Transverse colon (tissue), 4 donors: ENCODE data around the gene TFAM. TPM values are rescaled to one million over a fixed set of nuclear protein-coding genes. Genes with fewer than 3 reads are reported as not detected.

ENCODE experiments used
- DNase-seq: peaks from one replicate; pipeline ENCODE4 v3.0.0-alpha.2; 2019
- H3K27ac ChIP-seq, 4 donors: fragments of 200-600 bp; sonication (generic); 2 replicates each; pipeline ENCODE4 v1.5.1; 2016 to 2018; ENCODE audit warnings: inconsistent platforms in 4 of 4
- H3K27me3 ChIP-seq: fragments of 200-600 bp; sonication (generic); 2 replicates; pipeline ENCODE4 v1.5.1; 2017; ENCODE audit warnings: inconsistent platforms
- H3K36me3 ChIP-seq, 4 donors: fragments of 200-600 bp; sonication (generic); 2 replicates each; pipeline ENCODE4 v1.5.1; 2017 to 2019; ENCODE audit warnings: inconsistent platforms in 4 of 4
- H3K4me1 ChIP-seq, 4 donors: fragments of 200-600 bp; sonication (generic); 2 replicates each; pipeline ENCODE4 v1.5.1; 2017 to 2020; ENCODE audit warnings: inconsistent platforms in 4 of 4
- H3K4me3 ChIP-seq, 4 donors: fragments of 200-600 bp; sonication (generic); 1 replicate in 1 of 4; 2 replicates in 3 of 4; pipeline versions ENCODE4 v1.5.1 to v1.6.1; 2017 to 2019; ENCODE audit warnings: inconsistent platforms in 4 of 4
- H3K9me3 ChIP-seq, 2 donors: fragments of 200-600 bp; sonication (generic); 2 replicates each; pipeline ENCODE4 v1.5.1; 2017 to 2019; ENCODE audit warnings: inconsistent platforms in 2 of 2
- EP300 ChIP-seq: sonication (generic); formaldehyde crosslinking; IDR thresholded peaks from one replicate; pipeline ENCODE4 v1.6.1; 2017; ENCODE audit warnings: antibody characterized with exemption, low read depth
- POLR2A ChIP-seq: fragments of 450-650 bp; IDR thresholded peaks from one replicate; pipeline ENCODE4 v1.6.1; 2016; ENCODE audit warnings: antibody characterized with exemption, mild to moderate bottlenecking, moderate library complexity
- POLR2AphosphoS5 ChIP-seq, 3 donors: sonication (generic); formaldehyde crosslinking; IDR thresholded peaks; one replicate each; pipeline ENCODE4 v1.6.1; 2016; ENCODE audit warnings: antibody characterized with exemption in 3 of 3
- WGBS, 2 donors: methylation state at CpG; one replicate each; pipeline ENCODE4 v1.1.5; 2018; ENCODE audit warnings: low coverage in 1 of 2; 5-methylcytosine and 5-hydroxymethylcytosine counted together
- in situ Hi-C, 4 donors: fragments of 200-750 bp; cut with MboI; loops; one replicate each; pipeline versions ENCODE4 v1.15.0 to v1.15.1; 2017; ENCODE audit warnings: low sequenced_read_pairs in 3 of 4, low pct_ligation_motif_present in 1 of 4, low pct_unique_long_range_greater_than_20kb in 1 of 4
- intact Hi-C: fragments of 100-400 bp; cut with DNase I; formaldehyde crosslinking; loops from one replicate; pipeline ENCODE4 v1.15.1; 2023; ENCODE audit warnings: low total_unique reads
- total RNA-seq, 4 donors: library from RNA; depleted of rRNA; stranded (reverse); fragments of >200 nt; gene quantifications; one replicate each; pipeline ENCODE4 v1.1.0, GENCODE V29; 2016
- TF ChIP-seq, protein P1 (sequence below), 5 experiments: fragments of 200-600 bp in 3 of 5; fragments of 450-650 bp in 2 of 5; sonication (generic) in 3 of 5; IDR thresholded peaks; 1 replicate in 2 of 5; 2 replicates in 3 of 5; pipeline ENCODE4 v1.5.1; 2016 to 2017; ENCODE audit warnings: antibody characterized with exemption in 5 of 5, inconsistent platforms in 3 of 5, mild to moderate bottlenecking in 2 of 5, moderate library complexity in 1 of 5

Gene TFAM
- total RNA-seq, 4 donors from 2014 or later: 2.2 to 35.2 (median 15.9) TPM

GRCh38 chr10:58385784-58386112 is 538 bp downstream of the TFAM start:
- Histone ChIP-seq H3K36me3 (peaks cover 0 to 21% (median 10%) of the 10 kb centered on the region in 4 donors), H3K4me3 (peak overlapping the region; percentile 67 to 95 (median 77)), H3K4me1 (peaks cover 6 to 35% (median 20%) of the 10 kb centered on the region in 4 donors), H3K27ac (peak overlapping the region; percentile 86 to 94 (median 90)), H3K9me3 (no peaks in the 10 kb centered on the region), H3K27me3 (no peaks in the 10 kb centered on the region)
- intact Hi-C loops: no loop called here
- TF ChIP-seq POLR2A: no peak
- TF ChIP-seq, protein P1, sequence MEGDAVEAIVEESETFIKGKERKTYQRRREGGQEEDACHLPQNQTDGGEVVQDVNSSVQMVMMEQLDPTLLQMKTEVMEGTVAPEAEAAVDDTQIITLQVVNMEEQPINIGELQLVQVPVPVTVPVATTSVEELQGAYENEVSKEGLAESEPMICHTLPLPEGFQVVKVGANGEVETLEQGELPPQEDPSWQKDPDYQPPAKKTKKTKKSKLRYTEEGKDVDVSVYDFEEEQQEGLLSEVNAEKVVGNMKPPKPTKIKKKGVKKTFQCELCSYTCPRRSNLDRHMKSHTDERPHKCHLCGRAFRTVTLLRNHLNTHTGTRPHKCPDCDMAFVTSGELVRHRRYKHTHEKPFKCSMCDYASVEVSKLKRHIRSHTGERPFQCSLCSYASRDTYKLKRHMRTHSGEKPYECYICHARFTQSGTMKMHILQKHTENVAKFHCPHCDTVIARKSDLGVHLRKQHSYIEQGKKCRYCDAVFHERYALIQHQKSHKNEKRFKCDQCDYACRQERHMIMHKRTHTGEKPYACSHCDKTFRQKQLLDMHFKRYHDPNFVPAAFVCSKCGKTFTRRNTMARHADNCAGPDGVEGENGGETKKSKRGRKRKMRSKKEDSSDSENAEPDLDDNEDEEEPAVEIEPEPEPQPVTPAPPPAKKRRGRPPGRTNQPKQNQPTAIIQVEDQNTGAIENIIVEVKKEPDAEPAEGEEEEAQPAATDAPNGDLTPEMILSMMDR (IDR thresholded peaks at IDR 0.05): no peak
- TF ChIP-seq EP300: no peak
- TF ChIP-seq POLR2AphosphoS5 (IDR thresholded peaks at IDR 0.05): no peak
- in situ Hi-C loops: no loop called here
- peak; percentile 42 for DNase-seq
- 0% methylated on average over 1 to 15 of the region's 15 CpGs for WGBS, 2 donors

DNA sequence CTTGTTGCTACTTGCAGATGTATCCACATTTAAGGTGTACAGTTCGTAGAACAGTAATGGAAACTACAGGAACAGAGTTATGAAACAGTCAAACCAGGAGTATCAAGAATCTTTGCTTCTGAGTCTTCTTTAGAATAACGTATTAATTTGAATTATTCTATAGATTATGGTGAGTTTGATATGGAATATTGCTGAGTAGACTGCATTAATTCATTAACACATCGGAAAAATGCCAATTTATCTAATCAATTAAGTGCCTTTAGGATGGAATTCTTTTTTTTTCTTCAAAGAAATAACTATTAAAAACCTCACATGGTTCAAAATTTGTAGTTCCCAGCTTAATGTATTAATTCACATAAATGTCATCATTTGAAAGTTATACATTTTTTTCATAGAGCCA is 3.8 kb downstream of the TFAM start:
- intact Hi-C loops: no loop called here
- H3K27me3 ChIP-seq: no peaks in the 10 kb centered on the region
- H3K4me3 ChIP-seq: no peak overlapping the region
- TF ChIP-seq POLR2A: no peak
- TF ChIP-seq, protein P1 (IDR thresholded peaks at IDR 0.05): no peak
- TF ChIP-seq EP300: no peak
- TF ChIP-seq POLR2AphosphoS5 (IDR thresholded peaks at IDR 0.05): no peak
- no peaks in the 10 kb centered on the region for H3K9me3 ChIP-seq
- H3K27ac ChIP-seq: no peak overlapping the region
- DNase-seq: no peak
- H3K36me3 ChIP-seq: peaks cover 0 to 35% (median 18%) of the 10 kb centered on the region in 4 donors
- H3K4me1 ChIP-seq: peaks cover 4 to 35% (median 18%) of the 10 kb centered on the region in 4 donors
- in situ Hi-C loops: no loop called here
- WGBS, 2 donors: 93 to 96% methylated on average over 3 of the region's 3 CpGs

- Histone ChIP-seq H3K27me3 (no peaks in the 10 kb centered on the region), H3K36me3 (peaks cover 0 to 61% (median 27%) of the 10 kb centered on the region in 4 donors), H3K4me3 (no peak overlapping the region), H3K4me1 (peaks cover 0 to 6% (median 0%) of the 10 kb centered on the region in 4 donors), H3K9me3 (no peaks in the 10 kb centered on the region), H3K27ac (no peak overlapping the region)
- TF ChIP-seq POLR2A (no peak), POLR2AphosphoS5 (IDR thresholded peaks at IDR 0.05) (no peak), EP300 (no peak)
- TF ChIP-seq, protein P1 (IDR thresholded peaks at IDR 0.05): no peak
- 58 to 71% methylated on average over 2 of the region's 2 CpGs for WGBS, 2 donors
- in situ Hi-C loops: no loop called here
- no peak for DNase-seq
- intact Hi-C loops: no loop called here
Observed at GRCh38 chr10:58393317-58393716, 8.1 kb downstream of the TFAM start.

- in situ Hi-C loops: no loop called here
- Histone ChIP-seq H3K27ac (no peak overlapping the region), H3K36me3 (peaks cover 0 to 54% (median 23%) of the 10 kb centered on the region in 4 donors)
Observed at GRCh38 chr10:58394471-58394870, 9.3 kb downstream of the TFAM start.

More at GRCh38 chr10:58394471-58394870, 9.3 kb downstream of the TFAM start:
- Histone ChIP-seq H3K27me3 (no peaks in the 10 kb centered on the region), H3K4me1 (peaks cover 0 to 4% (median 0%) of the 10 kb centered on the region in 4 donors), H3K4me3 (no peak overlapping the region), H3K9me3 (no peaks in the 10 kb centered on the region)
- intact Hi-C loops: no loop called here
- no peak for DNase-seq
- no peak for TF ChIP-seq POLR2AphosphoS5 (IDR thresholded peaks at IDR 0.05)
- TF ChIP-seq POLR2A: no peak
- TF ChIP-seq EP300: no peak
- TF ChIP-seq, protein P1 (IDR thresholded peaks at IDR 0.05): no peak
